Measurements from ENCODE around the gene AHRR. TPM values are rescaled to one million over a fixed set of nuclear protein-coding genes. Genes with fewer than 3 reads are reported as not detected.
"Not testable (repeated sequence)": the region's sequence is repeated elsewhere in the genome, so short reads cannot be mapped to it uniquely, and the experiment has no call there.

The AHRR gene
- total RNA-seq, 2 experiments from 2014 or later = 24.0 to 26.6 TPM

GRCh38 chr5:481347-481746, 159.8 kb downstream of the AHRR start:
- Mint-ChIP-seq H3K27me3 (peaks cover 21% of the 10 kb centered on the region), H3K36me3 (no peaks in the 10 kb centered on the region), H3K4me3 (no peak overlapping the region), H3K4me1 (peaks cover 2% of the 10 kb centered on the region), H3K9me3 (no peaks in the 10 kb centered on the region), H3K27ac (no peak overlapping the region)
- DNase-seq = no peak

DNA sequence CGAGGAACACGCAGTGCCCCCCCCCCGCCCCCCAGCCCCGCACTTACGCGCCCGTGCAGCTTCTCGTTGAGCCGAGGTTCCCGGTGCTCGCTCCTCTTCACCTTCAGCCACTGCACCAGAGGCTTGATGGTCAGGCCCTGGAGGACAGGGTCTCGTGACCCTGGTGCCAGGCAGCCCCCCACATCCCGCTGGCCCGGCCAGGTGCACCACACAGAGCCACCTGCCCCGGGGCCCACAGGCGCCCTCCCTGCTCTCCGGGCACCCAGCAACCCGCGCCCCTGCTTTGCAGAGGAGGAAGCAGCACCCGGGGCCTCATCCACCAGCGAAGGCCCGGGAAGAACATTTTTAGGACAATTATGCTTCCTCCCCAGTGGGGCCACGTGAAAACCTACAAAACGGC, 160.5 kb downstream of the AHRR start:
- peaks cover 2% of the 10 kb centered on the region for H3K4me1 Mint-ChIP-seq
- no peak overlapping the region for H3K4me3 Mint-ChIP-seq
- no peaks in the 10 kb centered on the region for H3K36me3 Mint-ChIP-seq
- no peaks in the 10 kb centered on the region for H3K9me3 Mint-ChIP-seq
- DNase-seq = no peak
- H3K27ac Mint-ChIP-seq = no peak overlapping the region
- peaks cover 21% of the 10 kb centered on the region for H3K27me3 Mint-ChIP-seq

GRCh38 chr5:482506-482905, 161.0 kb downstream of the AHRR start:
- H3K4me3 Mint-ChIP-seq = no peak overlapping the region
- peaks cover 2% of the 10 kb centered on the region for H3K4me1 Mint-ChIP-seq
- H3K27me3 Mint-ChIP-seq = peaks cover 19% of the 10 kb centered on the region
- H3K9me3 Mint-ChIP-seq = no peaks in the 10 kb centered on the region
- H3K27ac Mint-ChIP-seq = no peak overlapping the region
- no peak for DNase-seq
- no peaks in the 10 kb centered on the region for H3K36me3 Mint-ChIP-seq

- DNase-seq = no peak
- H3K4me3 Mint-ChIP-seq = no peak overlapping the region
- no peak overlapping the region for H3K27ac Mint-ChIP-seq
- peaks cover 2% of the 10 kb centered on the region for H3K4me1 Mint-ChIP-seq
- no peaks in the 10 kb centered on the region for H3K9me3 Mint-ChIP-seq
- no peaks in the 10 kb centered on the region for H3K36me3 Mint-ChIP-seq
- peaks cover 19% of the 10 kb centered on the region for H3K27me3 Mint-ChIP-seq
Observed at GRCh38 chr5:483011-483410, 161.5 kb downstream of the AHRR start.

GRCh38 chr5:483434-484140, 162.1 kb downstream of the AHRR start:
- Mint-ChIP-seq H3K4me3 (no peak overlapping the region), H3K9me3 (no peaks in the 10 kb centered on the region), H3K4me1 (peaks cover 2% of the 10 kb centered on the region), H3K36me3 (no peaks in the 10 kb centered on the region), H3K27ac (no peak overlapping the region), H3K27me3 (peaks cover 19% of the 10 kb centered on the region)
- no peak for DNase-seq

DNA sequence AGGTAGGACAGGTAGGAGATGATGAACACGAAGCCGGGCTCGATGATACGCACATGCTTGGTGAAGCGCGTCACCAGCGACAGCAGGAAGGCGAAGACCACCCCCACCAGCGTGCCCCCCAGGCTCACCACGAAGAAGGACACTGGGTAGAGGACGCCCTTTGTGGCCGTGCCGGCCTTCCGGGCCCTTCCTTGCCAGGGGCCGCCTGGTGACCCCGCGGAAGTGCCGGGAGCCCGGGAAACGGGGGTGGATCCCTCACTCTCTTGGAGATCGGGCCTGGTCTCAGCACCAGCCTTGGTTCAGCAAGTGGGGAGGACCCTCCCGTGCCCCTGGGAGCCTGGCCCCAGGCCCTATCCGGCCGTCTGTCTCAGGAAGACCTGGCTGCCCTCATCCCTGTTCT, 163.0 kb downstream of the AHRR start:
- no peak overlapping the region for H3K4me3 Mint-ChIP-seq
- peaks cover 19% of the 10 kb centered on the region for H3K27me3 Mint-ChIP-seq
- H3K36me3 Mint-ChIP-seq = no peaks in the 10 kb centered on the region
- DNase-seq = no peak
- no peaks in the 10 kb centered on the region for H3K9me3 Mint-ChIP-seq
- H3K27ac Mint-ChIP-seq = no peak overlapping the region
- H3K4me1 Mint-ChIP-seq = peaks cover 2% of the 10 kb centered on the region

GRCh38 chr5:485113-485945, 163.8 kb downstream of the AHRR start:
- DNase-seq = no peak
- Mint-ChIP-seq H3K27ac (no peak overlapping the region), H3K4me3 (no peak overlapping the region), H3K4me1 (peaks cover 2% of the 10 kb centered on the region), H3K9me3 (no peaks in the 10 kb centered on the region), H3K27me3 (peaks cover 19% of the 10 kb centered on the region), H3K36me3 (no peaks in the 10 kb centered on the region)

- H3K4me1 Mint-ChIP-seq = peaks cover 2% of the 10 kb centered on the region
- H3K4me3 Mint-ChIP-seq = no peak overlapping the region
- no peaks in the 10 kb centered on the region for H3K9me3 Mint-ChIP-seq
- H3K27ac Mint-ChIP-seq = no peak overlapping the region
- H3K36me3 Mint-ChIP-seq = no peaks in the 10 kb centered on the region
- no peak for DNase-seq
- peaks cover 19% of the 10 kb centered on the region for H3K27me3 Mint-ChIP-seq
Observed at GRCh38 chr5:485946-486491, 164.5 kb downstream of the AHRR start.

GRCh38 chr5:486597-486996, 165.1 kb downstream of the AHRR start:
- H3K27me3 Mint-ChIP-seq = peaks cover 15% of the 10 kb centered on the region
- H3K4me1 Mint-ChIP-seq, DNase-seq, H3K36me3 Mint-ChIP-seq, H3K27ac Mint-ChIP-seq, H3K9me3 Mint-ChIP-seq, H3K4me3 Mint-ChIP-seq: not testable (repeated sequence)

Other genes starting within 250 kb of the AHRR start
- under 1 TPM in 1 of 2 experiments, not detected in 1; 0.06 TPM for gene PLEKHG4B, start 229.5 kb upstream of the AHRR start, total RNA-seq
- under 1 TPM in 1 of 2 experiments, not detected in 1; 0.23 TPM for gene LRRC14B, start 130.2 kb upstream of the AHRR start, total RNA-seq
- 1 to 10 TPM; 5.3 to 5.9 TPM for gene CCDC127, start 103.6 kb upstream of the AHRR start, total RNA-seq
- 100 to 1,000 TPM; 146 to 149 TPM for gene SDHA, start 103.4 kb upstream of the AHRR start, total RNA-seq
- 100 to 1,000 TPM in 1 of 2 experiments, 10 to 100 TPM in 1; 97.3 to 102 TPM for gene PDCD6, start 50.1 kb upstream of the AHRR start, total RNA-seq
- gene EXOC3, start 121.5 kb downstream of the AHRR start, total RNA-seq = 10 to 100 TPM; 58.2 to 61.2 TPM
- gene SLC9A3, start 202.7 kb downstream of the AHRR start, total RNA-seq = 1 to 10 TPM; 2.1 to 2.4 TPM